GM13976 (cell line): ENCODE results near the gene ADA.

ENCODE experiments used
- DNase-seq: peaks from one replicate; pipeline ENCODE4 v3.0.0; 2012; ENCODE audit warnings: low spot score
- in situ Hi-C: fragments of 300-500 bp; cut with MboI; formaldehyde crosslinking; loops from one replicate; pipeline ENCODE4 v1.12.0; 2022; ENCODE audit warnings: low sequenced_read_pairs, mixed read lengths, inconsistent platforms; ENCODE audit not compliant: unreplicated experiment
- TF ChIP-seq, protein P1 (sequence below): IDR thresholded peaks from 2 replicates; pipeline ENCODE4 v1.5.1; 2012; ENCODE audit warnings: borderline replicate concordance, mild to moderate bottlenecking; ENCODE audit not compliant: insufficient read depth; ENCODE audit errors: extremely low read depth, missing control alignments, control extremely low read depth

ADA gene

GRCh38 chr20:44619294-44619693 lies 32.2 kb downstream of the ADA start:
- no peak for DNase-seq
- TF ChIP-seq, protein P1, sequence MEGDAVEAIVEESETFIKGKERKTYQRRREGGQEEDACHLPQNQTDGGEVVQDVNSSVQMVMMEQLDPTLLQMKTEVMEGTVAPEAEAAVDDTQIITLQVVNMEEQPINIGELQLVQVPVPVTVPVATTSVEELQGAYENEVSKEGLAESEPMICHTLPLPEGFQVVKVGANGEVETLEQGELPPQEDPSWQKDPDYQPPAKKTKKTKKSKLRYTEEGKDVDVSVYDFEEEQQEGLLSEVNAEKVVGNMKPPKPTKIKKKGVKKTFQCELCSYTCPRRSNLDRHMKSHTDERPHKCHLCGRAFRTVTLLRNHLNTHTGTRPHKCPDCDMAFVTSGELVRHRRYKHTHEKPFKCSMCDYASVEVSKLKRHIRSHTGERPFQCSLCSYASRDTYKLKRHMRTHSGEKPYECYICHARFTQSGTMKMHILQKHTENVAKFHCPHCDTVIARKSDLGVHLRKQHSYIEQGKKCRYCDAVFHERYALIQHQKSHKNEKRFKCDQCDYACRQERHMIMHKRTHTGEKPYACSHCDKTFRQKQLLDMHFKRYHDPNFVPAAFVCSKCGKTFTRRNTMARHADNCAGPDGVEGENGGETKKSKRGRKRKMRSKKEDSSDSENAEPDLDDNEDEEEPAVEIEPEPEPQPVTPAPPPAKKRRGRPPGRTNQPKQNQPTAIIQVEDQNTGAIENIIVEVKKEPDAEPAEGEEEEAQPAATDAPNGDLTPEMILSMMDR: no peak
- in situ Hi-C loops: loop anchor here (10.0 kb wide), 1 partner anchor 404 kb away; the partner anchor contains the start of gene OSER1

DNA sequence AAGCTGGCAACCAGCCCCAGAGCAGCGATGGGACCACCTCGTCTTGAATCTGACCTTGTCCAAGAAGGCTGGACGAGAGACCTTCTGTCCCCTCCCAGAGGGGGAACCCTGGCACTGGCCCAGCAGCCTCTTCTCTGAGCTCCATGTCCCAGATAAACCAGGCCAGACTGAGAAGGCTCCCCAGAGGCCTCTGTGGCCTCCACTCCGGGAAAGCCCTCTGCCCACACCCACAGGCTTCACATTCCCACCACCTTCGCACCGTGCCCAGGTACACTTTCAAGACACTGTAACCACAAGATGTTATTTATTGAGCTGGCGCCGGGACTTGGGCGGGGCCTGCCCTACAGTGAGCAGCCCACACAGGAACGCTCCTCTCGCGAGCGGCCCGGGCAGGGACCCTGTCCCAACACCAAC lies 33.2 kb downstream of the ADA start:
- no peak for DNase-seq
- in situ Hi-C loops: loop anchor here (10.0 kb wide), 1 partner anchor 404 kb away; the partner anchor contains the start of gene OSER1
- TF ChIP-seq, protein P1: no peak

DNA sequence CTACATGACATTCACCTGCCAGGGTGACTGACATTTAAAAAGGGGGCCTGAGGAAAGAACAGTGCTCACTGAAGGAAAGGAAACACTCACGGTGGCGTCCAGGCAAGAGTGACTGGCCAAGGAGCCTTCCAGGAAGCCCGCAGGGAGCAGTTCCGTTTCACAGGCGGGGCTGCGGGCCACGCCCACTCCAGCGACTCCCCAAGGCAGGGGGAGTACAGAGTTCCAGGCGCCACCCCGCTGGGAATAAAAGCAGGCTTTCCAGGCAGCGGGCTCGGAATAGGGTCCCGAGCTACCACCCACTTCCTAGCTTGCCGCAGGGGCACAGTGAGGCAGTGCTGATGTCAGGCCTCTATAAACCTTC lies 34.9 kb downstream of the ADA start:
- DNase-seq: no peak
- TF ChIP-seq, protein P1: no peak

GRCh38 chr20:44615876-44616603 lies 35.5 kb downstream of the ADA start:
- TF ChIP-seq, protein P1: no peak
- peak; percentile 30 for DNase-seq
- in situ Hi-C loops: loop anchor here (10.0 kb wide), 1 partner anchor 401 kb away; the partner anchor contains the start of gene OSER1

More for the DNA sequence above, 34.9 kb downstream of the ADA start:
- in situ Hi-C loops: loop anchor here (10.0 kb wide), 1 partner anchor 402 kb away; the partner anchor contains the start of gene OSER1

DNA sequence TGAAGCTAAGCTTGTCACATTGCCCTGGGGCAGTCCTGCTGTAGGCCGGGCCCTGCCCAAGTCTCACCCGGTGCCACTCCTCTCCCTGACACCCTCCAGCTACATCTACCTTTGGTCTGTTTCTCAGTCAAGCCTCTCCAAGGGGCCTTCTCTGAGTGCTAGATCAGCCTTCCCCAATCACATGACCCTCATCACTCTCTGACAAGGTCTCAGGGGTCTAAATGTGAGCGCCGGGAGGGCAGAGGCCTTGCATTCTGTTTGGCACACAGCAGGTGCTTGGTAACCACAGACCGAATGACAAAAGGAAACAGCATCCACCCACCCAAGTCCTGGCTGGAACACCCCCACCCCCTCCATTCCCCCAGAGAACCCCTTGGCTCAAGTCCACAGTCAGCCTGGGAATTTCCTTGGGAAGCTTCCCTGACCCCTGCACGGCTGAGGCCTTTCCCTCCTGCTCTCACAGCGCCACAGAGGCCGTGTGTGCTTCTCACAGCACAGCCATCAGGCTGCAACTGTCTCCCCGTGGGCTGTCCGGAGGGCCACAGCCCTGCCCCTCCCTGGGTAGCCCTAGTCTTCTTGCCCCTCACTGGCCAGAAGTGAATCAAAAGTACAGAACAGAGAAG lies 36.2 kb downstream of the ADA start:
- in situ Hi-C loops: loop anchor here (10.0 kb wide), 1 partner anchor 400 kb away; the partner anchor contains the start of gene OSER1
- DNase-seq: peak; percentile 57

DNA sequence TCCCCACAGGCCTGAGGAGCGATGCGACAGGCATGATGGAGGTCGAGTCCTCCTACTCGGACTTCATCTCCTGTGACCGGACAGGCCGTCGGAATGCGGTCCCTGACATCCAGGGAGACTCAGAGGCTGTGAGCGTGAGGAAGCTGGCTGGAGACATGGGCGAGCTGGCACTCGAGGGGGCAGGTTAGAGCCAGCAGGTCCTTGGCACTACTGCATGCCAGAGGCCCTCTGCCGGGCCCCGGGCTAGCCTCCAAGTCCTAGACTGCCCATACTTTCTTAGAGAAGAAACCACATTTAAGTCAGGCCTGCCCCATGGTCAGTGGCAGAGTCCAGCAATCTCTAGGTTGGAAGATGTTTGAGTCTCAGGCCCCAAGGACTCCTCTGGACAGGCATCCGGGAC lies 37.0 kb downstream of the ADA start:
- no peak for DNase-seq
- in situ Hi-C loops: loop anchor here (10.0 kb wide), 1 partner anchor 400 kb away; the partner anchor contains the start of gene OSER1
- TF ChIP-seq, protein P1: no peak

More for the DNA sequence above, 36.2 kb downstream of the ADA start:
- TF ChIP-seq, protein P1: no peak
